Measurements from ENCODE around the gene GALNT15. TPM values are rescaled to one million over a fixed set of nuclear protein-coding genes. Genes with fewer than 3 reads are reported as not detected.
A peak's percentile ranks its signal among the peaks of the same experiment; 100 is the strongest.

GALNT15 gene
- total RNA-seq, 5 donors from 2014 or later (not counting 1 experiment from before 2014, with no cell fraction given), result 0.06 TPM; not detected in 4

GRCh38 chr3:16249336-16249735, 74.9 kb downstream of the GALNT15 start:
- 92% methylated on average over 2 of the region's 3 CpGs for WGBS (ENCODE audit: insufficient coverage)
- peaks cover 7 to 10% (median 9%) of the 10 kb centered on the region in 3 donors for H3K4me1 Mint-ChIP-seq
- H3K27me3 ChIP-seq (replicated peaks in 1 of 2; ENCODE audit: control insufficient read depth in 2 of 2, extremely low read depth in 1 of 2, insufficient read depth in 2 of 2, low read length in 1 of 2), result peaks cover 0 to 4% of the 10 kb centered on the region in 2 experiments
- ATAC-seq (replicated peaks in 1 of 4) (no peak), DNase-seq (peak in 2 of 35 experiments; percentile 14 to 37)
- no peak overlapping the region for H3K4me3 ChIP-seq (ENCODE audit: control insufficient read depth in 1 of 2, extremely low read depth in 1 of 2, low read length in 1 of 2)
- no peaks in the 10 kb centered on the region for H3K36me3 Mint-ChIP-seq
- no peak overlapping the region for H3K27ac ChIP-seq (ENCODE audit: low read length)
- CTCF ChIA-PET, result no interaction called here
- no peaks in the 10 kb centered on the region for H3K36me3 ChIP-seq (ENCODE audit: control insufficient read depth in 2 of 2, extremely low read depth in 1 of 2, insufficient read depth in 1 of 2, low read length in 1 of 2)
- no peak overlapping the region for H3K27ac Mint-ChIP-seq
- H3K9me3 Mint-ChIP-seq, result no peaks in the 10 kb centered on the region
- no peaks in the 10 kb centered on the region for H3K9me3 ChIP-seq
- POLR2A ChIA-PET, result no interaction called here
- no peaks in the 10 kb centered on the region for H3K27me3 Mint-ChIP-seq
- H3K4me1 ChIP-seq (ENCODE audit: control insufficient read depth in 1 of 2, extremely low read depth in 1 of 2, insufficient read depth in 2 of 2, low read length in 2 of 2), result peaks cover 0 to 6% of the 10 kb centered on the region in 2 experiments
- no peak overlapping the region for H3K4me3 Mint-ChIP-seq

- no peaks in the 10 kb centered on the region for H3K27me3 Mint-ChIP-seq
- ChIA-PET POLR2A (no interaction called here), CTCF (interaction anchor here in 1 of 2 donors (0.5 kb wide), 1 partner anchor 24 kb away, joined by 3 read pairs; no protein-coding TSS in a partner anchor)
- Histone ChIP-seq H3K9me3 (no peaks in the 10 kb centered on the region), H3K27me3 (replicated peaks in 1 of 2; ENCODE audit: control insufficient read depth in 2 of 2, extremely low read depth in 1 of 2, insufficient read depth in 2 of 2, low read length in 1 of 2) (peaks cover 0 to 4% of the 10 kb centered on the region in 2 experiments), H3K36me3 (ENCODE audit: control insufficient read depth in 2 of 2, extremely low read depth in 1 of 2, insufficient read depth in 1 of 2, low read length in 1 of 2) (no peaks in the 10 kb centered on the region), H3K4me3 (ENCODE audit: control insufficient read depth in 1 of 2, extremely low read depth in 1 of 2, low read length in 1 of 2) (no peak overlapping the region), H3K27ac (ENCODE audit: low read length) (no peak overlapping the region), H3K4me1 (ENCODE audit: control insufficient read depth in 1 of 2, extremely low read depth in 1 of 2, insufficient read depth in 2 of 2, low read length in 2 of 2) (peaks cover 0 to 6% of the 10 kb centered on the region in 2 experiments)
- no peaks in the 10 kb centered on the region for H3K36me3 Mint-ChIP-seq
- H3K9me3 Mint-ChIP-seq, result no peaks in the 10 kb centered on the region
- peaks cover 7 to 14% (median 11%) of the 10 kb centered on the region in 3 donors for H3K4me1 Mint-ChIP-seq
- WGBS (ENCODE audit: insufficient coverage), result no CpG with 5 or more reads among the region's 3 CpGs
- no peak overlapping the region for H3K27ac Mint-ChIP-seq
- H3K4me3 Mint-ChIP-seq, result no peak overlapping the region
- no peak for DNase-seq
- ATAC-seq (replicated peaks in 1 of 4), result no peak
Measured at GRCh38 chr3:16249886-16250285, 75.4 kb downstream of the GALNT15 start.

GRCh38 chr3:16251316-16252085, 77.0 kb downstream of the GALNT15 start:
- H3K4me1 Mint-ChIP-seq, result peaks cover 7 to 18% (median 16%) of the 10 kb centered on the region in 3 donors
- ChIA-PET POLR2A (no interaction called here), CTCF (interaction anchor here in 1 of 2 donors (0.7 kb wide), 1 partner anchor 20 kb away, joined by 6 read pairs; no protein-coding TSS in a partner anchor)
- no peaks in the 10 kb centered on the region for H3K27me3 Mint-ChIP-seq
- Histone ChIP-seq H3K36me3 (ENCODE audit: control insufficient read depth in 2 of 2, extremely low read depth in 1 of 2, insufficient read depth in 1 of 2, low read length in 1 of 2) (peaks cover 0 to 2% of the 10 kb centered on the region in 2 donors), H3K9me3 (no peaks in the 10 kb centered on the region), H3K27ac (ENCODE audit: low read length) (no peak overlapping the region), H3K27me3 (replicated peaks in 1 of 2; ENCODE audit: control insufficient read depth in 2 of 2, extremely low read depth in 1 of 2, insufficient read depth in 2 of 2, low read length in 1 of 2) (peaks cover 0 to 4% of the 10 kb centered on the region in 2 experiments), H3K4me1 (ENCODE audit: control insufficient read depth in 1 of 2, extremely low read depth in 1 of 2, insufficient read depth in 2 of 2, low read length in 2 of 2) (peaks cover 0 to 8% of the 10 kb centered on the region in 2 experiments), H3K4me3 (ENCODE audit: control insufficient read depth in 1 of 2, extremely low read depth in 1 of 2, low read length in 1 of 2) (no peak overlapping the region)
- H3K36me3 Mint-ChIP-seq, result no peaks in the 10 kb centered on the region
- no peak overlapping the region for H3K27ac Mint-ChIP-seq
- no peaks in the 10 kb centered on the region for H3K9me3 Mint-ChIP-seq
- DNase-seq (no peak), ATAC-seq (replicated peaks in 1 of 4) (no peak)
- WGBS (ENCODE audit: insufficient coverage), result 86% methylated on average over 6 of the region's 9 CpGs
- H3K4me3 Mint-ChIP-seq, result no peak overlapping the region

- WGBS (ENCODE audit: insufficient coverage), result 92% methylated on average over 2 of the region's 7 CpGs
- H3K36me3 ChIP-seq (ENCODE audit: control insufficient read depth in 2 of 2, extremely low read depth in 1 of 2, insufficient read depth in 1 of 2, low read length in 1 of 2), result peaks cover 0 to 5% of the 10 kb centered on the region in 2 donors
- H3K4me1 ChIP-seq (ENCODE audit: control insufficient read depth in 1 of 2, extremely low read depth in 1 of 2, insufficient read depth in 2 of 2, low read length in 2 of 2), result peaks cover 0 to 5% of the 10 kb centered on the region in 2 experiments
- H3K27me3 ChIP-seq (replicated peaks in 1 of 2; ENCODE audit: control insufficient read depth in 2 of 2, extremely low read depth in 1 of 2, insufficient read depth in 2 of 2, low read length in 1 of 2), result peaks cover 0 to 4% of the 10 kb centered on the region in 2 experiments
- Mint-ChIP-seq H3K36me3 (no peaks in the 10 kb centered on the region), H3K27me3 (no peaks in the 10 kb centered on the region), H3K9me3 (no peaks in the 10 kb centered on the region), H3K4me3 (no peak overlapping the region), H3K4me1 (peaks cover 3 to 18% (median 9%) of the 10 kb centered on the region in 3 donors), H3K27ac (no peak overlapping the region)
- ATAC-seq (replicated peaks in 1 of 4) (no peak), DNase-seq (no peak)
- ChIA-PET CTCF (interaction anchor here in 1 of 2 donors (0.7 kb wide), 1 partner anchor 21 kb away, joined by 6 read pairs; no protein-coding TSS in a partner anchor), POLR2A (interaction anchor here in 1 of 2 donors (0.6 kb wide), 1 partner anchor 446 kb away, joined by 4 read pairs; no protein-coding TSS in a partner anchor)
- H3K9me3 ChIP-seq, result no peaks in the 10 kb centered on the region
- H3K4me3 ChIP-seq (ENCODE audit: control insufficient read depth in 1 of 2, extremely low read depth in 1 of 2, low read length in 1 of 2), result no peak overlapping the region
- H3K27ac ChIP-seq (ENCODE audit: low read length), result no peak overlapping the region
Measured at GRCh38 chr3:16252243-16252978, 77.9 kb downstream of the GALNT15 start.

- Histone ChIP-seq H3K27me3 (replicated peaks in 1 of 2; ENCODE audit: control insufficient read depth in 2 of 2, extremely low read depth in 1 of 2, insufficient read depth in 2 of 2, low read length in 1 of 2) (no peaks in the 10 kb centered on the region), H3K4me1 (ENCODE audit: control insufficient read depth in 1 of 2, extremely low read depth in 1 of 2, insufficient read depth in 2 of 2, low read length in 2 of 2) (peaks cover 0 to 3% of the 10 kb centered on the region in 2 experiments), H3K36me3 (ENCODE audit: control insufficient read depth in 2 of 2, extremely low read depth in 1 of 2, insufficient read depth in 1 of 2, low read length in 1 of 2) (peaks cover 0 to 5% of the 10 kb centered on the region in 2 donors), H3K9me3 (no peaks in the 10 kb centered on the region), H3K4me3 (ENCODE audit: control insufficient read depth in 1 of 2, extremely low read depth in 1 of 2, low read length in 1 of 2) (no peak overlapping the region), H3K27ac (ENCODE audit: low read length) (no peak overlapping the region)
- Mint-ChIP-seq H3K36me3 (no peaks in the 10 kb centered on the region), H3K9me3 (no peaks in the 10 kb centered on the region), H3K4me1 (peaks cover 0 to 13% (median 8%) of the 10 kb centered on the region in 3 donors), H3K4me3 (no peak overlapping the region), H3K27me3 (no peaks in the 10 kb centered on the region), H3K27ac (no peak overlapping the region)
- no peak for ATAC-seq (replicated peaks in 1 of 4)
- CTCF ChIA-PET, result interaction anchor here in 1 of 2 donors (0.6 kb wide), 1 partner anchor 20 kb away, joined by 3 read pairs; no protein-coding TSS in a partner anchor
- POLR2A ChIA-PET, result interaction anchor here (0.6 kb wide), 2 partner anchors 446 to 1068 kb away, joined by 3 to 4 read pairs; no protein-coding TSS in a partner anchor
- 91% methylated on average over 1 of the region's 2 CpGs for WGBS (ENCODE audit: insufficient coverage)
- no peak for DNase-seq
Measured at GRCh38 chr3:16252988-16253387, 78.5 kb downstream of the GALNT15 start.

- Mint-ChIP-seq H3K9me3 (no peaks in the 10 kb centered on the region), H3K4me1 (peaks cover 1 to 10% (median 6%) of the 10 kb centered on the region in 3 donors), H3K27ac (no peak overlapping the region), H3K4me3 (no peak overlapping the region), H3K36me3 (no peaks in the 10 kb centered on the region), H3K27me3 (no peaks in the 10 kb centered on the region)
- Histone ChIP-seq H3K36me3 (ENCODE audit: control insufficient read depth in 2 of 2, extremely low read depth in 1 of 2, insufficient read depth in 1 of 2, low read length in 1 of 2) (peaks cover 0 to 5% of the 10 kb centered on the region in 2 donors), H3K4me3 (ENCODE audit: control insufficient read depth in 1 of 2, extremely low read depth in 1 of 2, low read length in 1 of 2) (no peak overlapping the region), H3K27me3 (replicated peaks in 1 of 2; ENCODE audit: control insufficient read depth in 2 of 2, extremely low read depth in 1 of 2, insufficient read depth in 2 of 2, low read length in 1 of 2) (no peaks in the 10 kb centered on the region), H3K9me3 (no peaks in the 10 kb centered on the region), H3K4me1 (ENCODE audit: control insufficient read depth in 1 of 2, extremely low read depth in 1 of 2, insufficient read depth in 2 of 2, low read length in 2 of 2) (peaks cover 0 to 3% of the 10 kb centered on the region in 2 experiments), H3K27ac (ENCODE audit: low read length) (no peak overlapping the region)
- ChIA-PET POLR2A (interaction anchor here in 1 of 2 donors (0.6 kb wide), 1 partner anchor 1068 kb away, joined by 3 read pairs; no protein-coding TSS in a partner anchor), CTCF (no interaction called here)
- DNase-seq (no peak), ATAC-seq (replicated peaks in 1 of 4) (no peak)
- WGBS (ENCODE audit: insufficient coverage), result 91% methylated on average over 5 of the region's 7 CpGs
Measured at GRCh38 chr3:16253601-16254000, 79.1 kb downstream of the GALNT15 start.

Data from T-cell (primary cell).